GM18951 (cell line): ENCODE measurements around the gene ZNF83.
"Not testable (repeated sequence)": the region's sequence is repeated elsewhere in the genome, so short reads cannot be mapped to it uniquely, and the experiment has no call there.

ENCODE experiments used
- POLR2A ChIP-seq: IDR thresholded peaks from 4 replicates; pipeline ENCODE4 v1.6.1; 2011; ENCODE audit warnings: mild to moderate bottlenecking; ENCODE audit not compliant: insufficient read length, insufficient read depth; ENCODE audit errors: extremely low read depth
- in situ Hi-C: fragments of 300-500 bp; cut with MboI; formaldehyde crosslinking; loops from one replicate; pipeline ENCODE4 v1.12.0; 2022; ENCODE audit warnings: low sequenced_read_pairs, mixed read lengths, inconsistent platforms; ENCODE audit not compliant: unreplicated experiment

ZNF83 gene

DNA sequence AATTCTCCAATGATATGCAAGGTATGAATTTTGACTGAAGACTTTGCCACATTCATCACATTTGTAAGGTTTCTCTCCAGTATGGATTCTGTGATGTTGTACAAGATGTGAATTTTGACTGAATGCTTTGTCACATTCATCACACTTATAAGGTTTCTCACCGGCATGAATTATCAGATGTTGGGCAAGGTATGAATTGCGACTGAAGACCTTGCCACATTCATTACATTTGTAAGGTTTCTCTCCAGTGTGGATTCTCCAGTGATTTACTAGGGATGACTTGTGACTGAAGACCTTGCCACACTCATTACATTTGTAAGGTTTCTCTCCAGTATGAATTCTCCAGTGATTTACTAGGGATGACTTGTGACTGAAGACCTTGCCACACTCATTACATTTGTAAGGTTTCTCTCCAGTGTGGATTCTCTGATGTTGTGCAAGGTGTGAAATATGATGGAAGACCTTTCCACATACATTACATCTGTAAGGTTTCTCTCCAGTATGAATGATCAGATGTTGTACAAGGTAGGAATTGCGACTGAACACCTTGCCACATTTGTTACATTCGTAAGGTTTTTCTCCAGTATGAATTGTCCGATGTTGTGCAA, 24.8 kb downstream of the ZNF83 start:
- in situ Hi-C loops: no loop called here
- TF ChIP-seq POLR2A: no peak

DNA sequence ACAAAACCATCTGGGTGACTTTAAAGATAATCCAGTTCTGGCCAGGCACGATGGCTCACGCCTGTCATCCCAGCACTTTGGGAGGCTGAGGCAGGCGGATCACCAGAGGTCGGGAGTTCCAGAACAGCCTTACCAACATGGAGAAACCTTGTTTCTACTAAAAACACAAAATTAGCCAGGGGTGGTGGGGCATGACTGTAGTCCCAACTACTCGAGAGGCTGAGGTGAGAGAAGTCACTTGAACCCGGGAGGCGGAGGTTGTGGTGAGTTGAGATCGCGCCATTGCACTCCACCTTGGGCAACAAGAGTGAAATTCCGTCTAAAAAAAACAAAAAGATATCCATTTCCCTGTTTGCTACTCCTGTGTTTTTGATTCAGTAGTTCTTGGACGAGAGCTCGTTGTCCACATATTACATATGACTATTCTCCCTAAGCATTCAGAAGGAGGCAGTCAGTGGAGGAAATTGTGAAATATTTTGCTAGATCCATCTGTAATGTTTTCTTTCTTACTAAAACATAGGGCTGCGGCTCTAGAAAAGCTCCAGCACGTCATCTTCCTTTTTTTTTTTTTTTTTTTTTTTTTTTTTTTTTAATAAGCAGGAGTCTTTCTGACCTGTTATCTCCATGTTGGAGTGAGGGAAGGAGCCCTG, 34.5 kb downstream of the ZNF83 start:
- no peak for TF ChIP-seq POLR2A
- in situ Hi-C loops: no loop called here

DNA sequence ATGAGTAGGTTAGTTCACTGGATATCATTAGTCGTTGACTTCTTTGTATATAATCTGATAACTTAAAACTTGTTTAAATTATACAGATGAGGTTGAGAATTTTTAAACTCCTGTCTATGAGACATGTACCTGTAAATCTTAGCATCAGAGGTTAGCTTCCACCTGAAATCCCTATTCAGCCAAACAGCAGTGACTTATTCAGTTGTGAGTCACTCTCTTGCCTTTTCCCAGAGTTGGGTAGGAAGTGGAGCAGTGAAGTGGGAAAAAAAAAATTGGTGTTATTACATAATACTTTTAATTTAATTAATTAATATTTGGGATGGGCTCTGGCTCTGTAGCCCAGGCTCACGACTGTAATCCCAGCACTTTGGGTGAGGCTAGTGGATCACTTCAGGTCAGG, 35.2 kb downstream of the ZNF83 start:
- in situ Hi-C loops: no loop called here
- no peak for TF ChIP-seq POLR2A

DNA sequence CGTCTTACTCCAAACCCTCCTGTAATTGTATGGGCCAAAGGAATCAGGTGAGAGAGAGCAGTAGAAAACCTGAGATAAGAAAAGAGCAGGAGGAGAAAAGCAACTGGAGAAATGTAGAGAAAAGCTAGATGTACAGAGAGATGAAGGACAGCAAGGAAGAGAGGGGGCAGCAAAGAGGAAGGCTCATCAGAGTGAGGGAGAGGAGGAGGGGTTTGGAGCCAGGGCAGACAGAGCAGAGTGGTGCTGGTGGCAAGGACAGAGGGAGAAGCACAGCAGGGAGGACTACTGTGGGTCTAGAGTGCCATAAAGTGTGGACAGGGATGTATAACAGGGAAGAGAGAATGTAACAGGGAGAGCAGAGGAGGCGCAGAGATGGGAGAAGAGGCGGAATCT, 36.2 kb downstream of the ZNF83 start:
- in situ Hi-C loops: not testable (repeated sequence)

DNA sequence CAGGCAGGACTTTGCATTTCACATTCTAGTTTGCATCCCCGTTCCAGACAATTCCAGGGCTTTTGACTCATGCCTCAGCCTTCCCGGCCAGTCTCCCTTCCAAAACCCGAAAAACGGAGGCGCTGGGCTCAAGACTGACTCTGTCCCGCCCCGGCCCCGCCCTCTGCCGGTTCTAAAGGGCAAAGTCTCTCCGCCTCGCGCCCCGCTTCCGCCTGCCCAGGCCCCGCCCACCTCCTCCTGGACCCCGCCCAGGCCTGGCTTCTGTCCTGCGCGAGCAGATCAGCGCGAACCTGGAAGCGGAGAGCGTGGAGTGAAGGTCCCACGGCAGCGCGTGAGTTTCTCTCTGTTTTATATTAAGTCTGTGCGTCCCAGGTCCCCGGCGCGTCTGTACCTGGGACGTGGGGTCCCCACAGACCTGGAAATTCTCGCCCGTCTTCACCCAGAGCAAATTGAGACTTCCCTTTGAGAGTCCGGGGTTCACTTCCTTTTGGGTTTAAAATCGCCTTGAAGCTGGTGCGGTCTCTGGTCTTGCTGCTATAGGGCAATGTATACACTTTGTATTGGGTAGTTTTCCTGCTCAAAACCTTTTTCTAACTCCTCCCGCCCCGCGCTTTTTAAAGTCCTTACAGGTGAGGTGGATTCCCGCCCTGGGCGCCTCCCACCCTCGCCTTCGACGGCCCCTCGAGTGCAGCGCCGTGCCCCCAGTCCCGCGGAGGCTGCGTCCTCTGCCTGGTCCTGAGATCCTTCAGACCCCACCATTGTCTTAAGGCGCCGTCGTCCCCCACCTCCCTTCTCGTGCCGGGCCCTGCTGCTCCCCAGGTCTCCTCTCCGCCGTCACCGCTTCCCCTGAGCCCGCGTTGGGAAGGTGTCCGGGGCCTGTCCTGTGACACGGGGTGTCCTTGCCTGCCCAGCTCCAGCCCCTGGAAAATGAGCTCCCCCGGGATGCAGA, 36.9 kb downstream of the ZNF83 start:
- in situ Hi-C loops: no loop called here
- TF ChIP-seq POLR2A: peak; percentile 80

DNA sequence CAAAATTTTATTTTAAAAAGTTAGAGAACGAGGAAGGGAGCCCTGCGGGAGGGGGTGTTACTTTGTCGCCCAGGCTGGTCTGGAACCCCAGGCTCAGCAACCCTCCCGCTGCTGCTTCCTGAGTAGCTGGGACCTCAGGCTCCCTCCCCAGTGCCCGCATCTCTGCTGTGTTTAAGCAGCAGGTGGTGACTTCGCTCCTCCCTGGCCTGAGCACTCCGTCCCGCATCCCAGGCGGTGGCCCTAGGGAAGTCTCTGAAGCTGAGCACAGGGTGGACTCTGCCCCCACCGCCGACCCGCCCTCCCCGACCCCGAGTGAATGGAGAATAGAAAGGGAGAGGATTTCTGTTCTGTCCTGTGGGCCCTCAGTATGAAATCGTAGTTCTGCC, 37.5 kb downstream of the ZNF83 start:
- TF ChIP-seq POLR2A: no peak
- in situ Hi-C loops: no loop called here

DNA sequence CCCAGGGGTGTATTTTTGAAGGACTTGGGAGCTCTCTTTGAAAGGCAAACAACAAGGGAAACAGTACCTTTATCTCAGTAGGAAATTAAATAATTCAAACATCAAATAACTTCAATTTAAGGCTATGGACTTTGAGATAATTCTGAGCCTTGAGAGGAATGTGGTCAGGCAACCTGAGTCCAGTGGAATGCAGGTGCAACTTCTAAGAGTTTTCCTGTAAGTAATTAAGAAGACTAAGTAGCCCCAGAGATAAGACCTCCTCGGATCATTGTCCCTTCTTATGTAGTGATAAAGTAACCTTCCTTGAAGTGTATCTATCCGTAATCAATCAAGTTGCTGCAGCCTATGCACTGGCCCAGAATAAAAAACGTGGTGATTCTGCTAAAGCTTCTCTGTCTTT, 38.9 kb downstream of the ZNF83 start:
- in situ Hi-C loops: no loop called here
- no peak for TF ChIP-seq POLR2A

DNA sequence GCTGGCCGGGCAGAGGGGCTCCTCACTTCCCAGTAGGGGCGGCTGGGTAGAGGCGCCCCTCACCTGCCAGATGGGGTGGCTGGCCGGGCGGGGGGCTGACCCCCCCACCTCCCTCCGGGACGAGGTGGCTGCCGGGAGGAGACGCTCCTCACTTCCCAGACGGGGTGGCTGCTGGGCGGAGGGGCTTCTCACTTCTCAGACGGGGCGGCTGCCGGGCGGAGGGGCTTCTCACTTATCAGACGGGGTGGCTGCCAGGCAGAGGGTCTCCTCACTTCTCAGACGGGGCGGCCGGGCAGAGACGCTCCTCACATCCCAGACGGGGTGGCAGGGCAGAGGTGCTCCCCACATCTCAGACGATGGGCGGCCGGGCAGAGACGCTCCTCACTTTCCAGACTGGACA, 44.7 kb downstream of the ZNF83 start:
- in situ Hi-C loops: not testable (repeated sequence)

DNA sequence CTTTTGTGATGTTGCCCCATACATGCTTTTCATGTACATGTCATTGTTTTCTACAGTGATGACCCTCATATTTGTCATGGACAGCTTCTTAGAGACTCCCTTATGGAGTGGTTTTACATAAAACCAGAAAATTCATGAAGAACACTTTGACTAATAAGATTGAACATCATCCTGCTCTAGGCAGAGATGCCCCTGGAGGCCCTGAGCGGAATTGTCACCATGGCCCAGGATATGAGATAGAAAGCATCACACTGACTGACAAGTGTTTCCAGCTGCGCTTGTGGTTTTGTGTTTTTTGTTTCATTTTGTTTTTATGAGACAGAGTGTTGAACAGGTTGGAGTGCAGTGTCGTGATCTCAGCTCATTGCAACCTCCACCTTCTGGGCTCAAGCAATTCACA, 45.9 kb downstream of the ZNF83 start:
- in situ Hi-C loops: no loop called here
- no peak for TF ChIP-seq POLR2A

DNA sequence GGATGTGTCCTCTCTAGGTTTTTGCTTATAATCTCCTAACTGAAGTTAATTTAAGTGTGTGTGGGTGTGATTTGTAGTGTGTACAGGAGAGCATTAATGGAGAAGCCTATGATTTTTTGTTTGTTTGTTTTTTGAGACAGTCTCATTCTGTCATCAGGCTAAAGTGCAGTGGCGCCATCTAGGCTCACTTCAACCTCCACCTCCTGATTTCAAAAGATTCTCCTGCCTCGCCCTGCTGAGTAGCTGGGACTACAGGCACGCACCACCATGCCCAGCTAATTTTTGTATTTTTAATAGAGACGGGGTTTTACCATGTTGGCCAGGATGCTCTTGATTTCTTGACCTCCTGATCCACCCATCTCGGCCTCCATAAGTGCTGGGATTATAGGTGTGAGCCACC, 47.4 kb downstream of the ZNF83 start:
- TF ChIP-seq POLR2A: no peak
- in situ Hi-C loops: no loop called here

DNA sequence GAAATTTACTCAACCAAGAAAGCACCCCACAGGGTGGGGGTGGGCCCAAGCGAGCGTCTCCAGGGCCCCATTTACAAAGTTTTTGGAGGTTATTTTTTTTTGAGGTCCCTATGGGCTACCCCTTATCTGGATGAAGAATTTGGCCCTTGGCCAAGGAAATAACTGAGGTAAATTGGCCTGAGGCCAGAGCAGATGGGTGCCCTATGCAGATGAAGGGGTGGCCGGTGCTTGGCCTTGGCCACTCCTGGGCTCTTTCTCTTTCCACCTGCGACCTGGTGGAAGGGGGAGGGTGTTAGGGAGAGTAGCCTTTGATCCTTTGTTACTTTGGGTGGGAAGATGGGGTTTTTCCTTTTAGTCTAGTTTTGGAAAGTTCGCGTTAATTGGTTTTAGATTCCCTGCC, 52.6 kb downstream of the ZNF83 start:
- in situ Hi-C loops: no loop called here
- TF ChIP-seq POLR2A: no peak

DNA sequence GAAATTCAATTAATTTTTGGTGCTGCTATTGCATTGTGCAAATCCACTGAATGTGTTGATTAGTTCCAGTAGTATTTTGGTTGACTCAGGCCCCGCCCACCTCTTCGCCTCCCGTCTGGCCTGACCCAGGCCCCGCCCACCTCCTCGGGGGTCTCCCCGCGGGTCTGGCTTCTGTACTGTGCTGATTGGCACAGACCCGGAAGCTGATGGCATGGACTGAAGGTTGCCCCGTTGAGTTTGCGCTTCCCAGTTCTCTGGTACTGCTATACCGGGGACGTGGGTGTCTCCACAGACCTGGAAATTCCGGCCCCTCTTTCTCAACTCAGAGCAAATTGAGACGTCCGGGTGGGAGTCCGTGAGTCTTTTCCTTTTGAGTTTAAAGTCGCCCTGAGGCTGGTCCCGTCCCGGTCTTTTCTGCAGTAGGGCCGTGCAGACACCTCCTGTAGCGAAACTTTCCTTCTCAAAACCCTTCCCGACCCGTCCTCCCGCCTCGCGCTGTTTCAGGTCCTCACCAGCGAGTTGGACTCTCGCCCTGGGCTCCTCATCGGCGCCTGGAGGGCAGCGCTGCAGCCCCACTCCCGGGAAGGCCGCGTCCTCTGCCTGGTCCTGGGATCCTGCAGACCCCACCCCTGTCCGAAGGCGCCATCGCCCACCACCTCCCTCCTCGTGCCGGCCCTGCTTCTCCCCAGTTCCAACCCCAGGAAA, 53.3 kb downstream of the ZNF83 start:
- in situ Hi-C loops: no loop called here
- no peak for TF ChIP-seq POLR2A
